Measurements from ENCODE around the gene FAM234B. TPM values are rescaled to one million over a fixed set of nuclear protein-coding genes. Genes with fewer than 3 reads are reported as not detected.

FAM234B gene
- total and polyA plus RNA-seq, 8 donors, result 1.1 to 4.6 (median 3.7) TPM

DNA sequence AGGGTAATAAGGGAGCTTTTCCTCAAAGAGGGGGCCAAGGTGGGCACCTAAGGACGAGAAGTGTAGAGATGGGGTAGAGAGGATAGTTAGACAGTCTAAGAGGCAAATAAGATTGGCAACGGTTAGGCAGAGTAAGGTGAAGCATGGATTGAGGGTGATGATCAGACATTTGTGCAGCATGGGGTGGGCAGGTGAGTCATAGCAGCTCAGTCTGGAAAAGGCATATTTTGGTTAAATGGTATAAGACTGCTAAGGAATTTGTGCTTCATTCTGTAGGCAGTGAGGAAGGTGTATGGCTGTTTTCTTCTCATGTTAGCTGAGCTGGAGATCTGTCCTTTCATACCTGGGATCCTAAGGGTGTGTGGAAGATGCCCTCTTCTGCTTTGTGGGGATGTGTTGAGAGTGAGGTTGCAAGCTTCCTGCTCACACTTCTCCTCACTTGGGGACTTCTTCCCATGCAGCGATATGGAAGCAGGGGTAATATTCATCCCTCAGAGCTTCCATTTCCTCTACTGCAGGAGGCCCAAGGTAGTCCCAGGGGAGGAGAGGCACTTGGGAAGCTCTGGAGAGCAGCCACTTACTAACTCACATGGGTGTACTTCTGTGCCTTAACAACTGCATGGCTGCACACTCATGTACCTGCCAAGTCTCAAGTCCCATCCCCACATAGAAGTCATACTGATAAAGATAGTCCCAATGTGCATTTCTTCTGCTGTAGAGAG, 30.4 kb downstream of the FAM234B start:
- intact Hi-C loops (cut with DNase I), result no loop called here
- TF ChIP-seq CTCF (IDR thresholded peaks at IDR 0.05), result no peak
- Histone ChIP-seq H3K36me3 (no peaks in the 10 kb centered on the region), H3K4me3 (no peak overlapping the region), H3K9me3 (no peaks in the 10 kb centered on the region), H3K27ac (no peak overlapping the region), H3K27me3 (no peaks in the 10 kb centered on the region), H3K4me1 (no peaks in the 10 kb centered on the region)
- ATAC-seq, result no peak
- 83 to 93% methylated on average over 3 of the region's 3 CpGs for WGBS, 2 donors
- DNase-seq, result no peak
- no peak for FAIRE-seq

DNA sequence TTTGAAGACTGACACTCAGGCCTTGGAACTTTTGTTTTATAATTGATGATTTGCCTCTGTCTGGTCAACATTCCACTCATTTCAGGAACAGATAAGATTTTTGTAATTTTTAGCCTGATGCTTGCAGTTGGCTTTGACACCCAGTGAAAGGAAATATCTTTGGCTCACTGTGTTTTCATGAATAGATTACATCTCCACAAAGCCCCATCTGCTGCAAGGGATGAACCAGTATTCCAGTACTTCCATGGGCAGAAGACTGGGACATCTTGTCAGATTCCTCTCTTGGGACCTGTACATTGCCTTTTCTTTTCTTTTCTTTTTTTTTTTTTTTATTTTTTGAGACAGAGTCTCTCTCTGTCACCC, 30.9 kb downstream of the FAM234B start:
- FAIRE-seq, result no peak
- ATAC-seq, result no peak
- Histone ChIP-seq H3K36me3 (no peaks in the 10 kb centered on the region), H3K9me3 (no peaks in the 10 kb centered on the region), H3K4me3 (no peak overlapping the region), H3K27me3 (no peaks in the 10 kb centered on the region), H3K27ac (no peak overlapping the region), H3K4me1 (no peaks in the 10 kb centered on the region)
- TF ChIP-seq CTCF (IDR thresholded peaks at IDR 0.05), result no peak
- intact Hi-C loops (cut with DNase I), result no loop called here
- no peak for DNase-seq

- ATAC-seq (no peak), FAIRE-seq (no peak), DNase-seq (no peak)
- 83 to 93% methylated on average over 12 of the region's 12 CpGs for WGBS, 2 donors
- H3K9me3 ChIP-seq, result no peaks in the 10 kb centered on the region
- H3K4me3 ChIP-seq, result no peak overlapping the region
- intact Hi-C loops (cut with DNase I), result no loop called here
- H3K27me3 ChIP-seq, result no peaks in the 10 kb centered on the region
- H3K27ac ChIP-seq, result no peak overlapping the region
- H3K36me3 ChIP-seq, result no peaks in the 10 kb centered on the region
- no peaks in the 10 kb centered on the region for H3K4me1 ChIP-seq
- no peak for TF ChIP-seq CTCF (IDR thresholded peaks at IDR 0.05)
Measured at GRCh38 chr12:13075786-13076570, 31.8 kb downstream of the FAM234B start.

DNA sequence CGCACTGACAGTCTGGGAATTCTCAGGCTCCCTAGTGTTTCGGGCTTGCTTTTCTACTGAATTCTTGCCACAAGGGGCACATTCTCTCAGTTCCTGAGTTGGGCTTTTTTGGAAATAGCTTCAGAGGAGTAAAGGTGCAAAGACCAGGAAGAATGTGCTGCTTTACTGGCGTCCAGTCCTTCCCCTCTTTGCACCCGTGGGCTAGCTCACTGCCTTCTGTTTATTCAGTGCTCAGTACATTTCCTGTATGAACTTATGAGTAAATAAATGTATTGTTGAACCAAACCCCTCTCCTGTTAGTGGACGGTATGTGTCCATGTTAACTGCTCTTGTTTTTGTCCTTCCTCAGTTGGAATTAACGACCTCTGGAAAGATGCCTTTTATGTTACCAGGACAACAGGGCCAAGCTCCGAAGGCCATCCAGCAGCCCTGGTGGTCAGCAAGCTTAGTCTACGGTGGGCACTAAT, 35.3 kb downstream of the FAM234B start:
- DNase-seq, result no peak

More for the DNA sequence above, 35.3 kb downstream of the FAM234B start:
- intact Hi-C loops (cut with DNase I), result no loop called here
- H3K9me3 ChIP-seq, result no peaks in the 10 kb centered on the region
- no peaks in the 10 kb centered on the region for H3K27me3 ChIP-seq
- H3K4me1 ChIP-seq, result no peaks in the 10 kb centered on the region
- H3K27ac ChIP-seq, result no peak overlapping the region
- 91% methylated on average over 8 of the region's 8 CpGs for WGBS, 2 donors
- no peak overlapping the region for H3K4me3 ChIP-seq
- no peaks in the 10 kb centered on the region for H3K36me3 ChIP-seq
- no peak for FAIRE-seq
- no peak for ATAC-seq
- TF ChIP-seq CTCF (IDR thresholded peaks at IDR 0.05), result no peak

Measured in pancreas (tissue), 10 donors.